PFSK-1 (cell line): ENCODE results near the gene BPIFB4.

ENCODE experiments used
- FOXP2 ChIP-seq: optimal IDR thresholded peaks from 2 replicates; pipeline ENCODE3; 2011; ENCODE audit warnings: borderline replicate concordance, control low read depth, inconsistent platforms; ENCODE audit not compliant: insufficient read depth; ENCODE audit errors: extremely low read length, extremely low read depth
- POLR2AphosphoS5 ChIP-seq: IDR thresholded peaks from 2 replicates; pipeline ENCODE4 v1.6.1; 2012; ENCODE audit warnings: low read depth, mild to moderate bottlenecking, control low read depth, low read length, moderate library complexity
- SIN3A ChIP-seq: IDR thresholded peaks from 2 replicates; pipeline ENCODE4 v1.6.1; 2012; ENCODE audit warnings: mild to moderate bottlenecking, low read length, moderate library complexity, borderline replicate concordance; ENCODE audit not compliant: insufficient read depth
- TAF1 ChIP-seq: IDR thresholded peaks from 2 replicates; pipeline ENCODE4 v1.6.1; 2012; ENCODE audit warnings: low read length, control low read depth, borderline replicate concordance; ENCODE audit not compliant: insufficient read depth
- TF ChIP-seq, protein P1 (sequence below), 2 experiments: IDR thresholded peaks; 2 replicates each; pipeline versions ENCODE4 v1.6.1 to v1.8.0; 2011 to 2012; ENCODE audit warnings: low read depth in 2 of 2, low read length in 2 of 2, control low read depth in 1 of 2, inconsistent platforms in 1 of 2, mild to moderate bottlenecking in 1 of 2, moderate library complexity in 1 of 2; ENCODE audit not compliant: insufficient read depth in 1 of 2

- TF ChIP-seq, protein P1, sequence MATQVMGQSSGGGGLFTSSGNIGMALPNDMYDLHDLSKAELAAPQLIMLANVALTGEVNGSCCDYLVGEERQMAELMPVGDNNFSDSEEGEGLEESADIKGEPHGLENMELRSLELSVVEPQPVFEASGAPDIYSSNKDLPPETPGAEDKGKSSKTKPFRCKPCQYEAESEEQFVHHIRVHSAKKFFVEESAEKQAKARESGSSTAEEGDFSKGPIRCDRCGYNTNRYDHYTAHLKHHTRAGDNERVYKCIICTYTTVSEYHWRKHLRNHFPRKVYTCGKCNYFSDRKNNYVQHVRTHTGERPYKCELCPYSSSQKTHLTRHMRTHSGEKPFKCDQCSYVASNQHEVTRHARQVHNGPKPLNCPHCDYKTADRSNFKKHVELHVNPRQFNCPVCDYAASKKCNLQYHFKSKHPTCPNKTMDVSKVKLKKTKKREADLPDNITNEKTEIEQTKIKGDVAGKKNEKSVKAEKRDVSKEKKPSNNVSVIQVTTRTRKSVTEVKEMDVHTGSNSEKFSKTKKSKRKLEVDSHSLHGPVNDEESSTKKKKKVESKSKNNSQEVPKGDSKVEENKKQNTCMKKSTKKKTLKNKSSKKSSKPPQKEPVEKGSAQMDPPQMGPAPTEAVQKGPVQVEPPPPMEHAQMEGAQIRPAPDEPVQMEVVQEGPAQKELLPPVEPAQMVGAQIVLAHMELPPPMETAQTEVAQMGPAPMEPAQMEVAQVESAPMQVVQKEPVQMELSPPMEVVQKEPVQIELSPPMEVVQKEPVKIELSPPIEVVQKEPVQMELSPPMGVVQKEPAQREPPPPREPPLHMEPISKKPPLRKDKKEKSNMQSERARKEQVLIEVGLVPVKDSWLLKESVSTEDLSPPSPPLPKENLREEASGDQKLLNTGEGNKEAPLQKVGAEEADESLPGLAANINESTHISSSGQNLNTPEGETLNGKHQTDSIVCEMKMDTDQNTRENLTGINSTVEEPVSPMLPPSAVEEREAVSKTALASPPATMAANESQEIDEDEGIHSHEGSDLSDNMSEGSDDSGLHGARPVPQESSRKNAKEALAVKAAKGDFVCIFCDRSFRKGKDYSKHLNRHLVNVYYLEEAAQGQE (IDR thresholded peaks at IDR 0.05; ENCODE audit: insufficient read depth in 1 of 2, low read depth in 2 of 2, low read length in 2 of 2), result no peak
- TF ChIP-seq TAF1 (no peak), POLR2AphosphoS5 (no peak), SIN3A (no peak), FOXP2 (no peak)
Observed at GRCh38 chr20:33063271-33063670, 16.2 kb upstream of the BPIFB4 start.
